ENCODE data around the gene SIN3B.

- no peak for TF ChIP-seq CTCF (IDR thresholded peaks at IDR 0.05)
- peak; percentile 50 for TF ChIP-seq POLR2A (IDR thresholded peaks at IDR 0.05)
Observed at GRCh38 chr19:16897029-16897855, 68.0 kb downstream of the SIN3B start.

All from transverse colon (tissue), 3 donors.